GM23338 (cell line): ENCODE measurements around the gene PIMREG. TPM values are rescaled to one million over a fixed set of nuclear protein-coding genes. Genes with fewer than 3 reads are reported as not detected.

Source experiments
- ATAC-seq: fragments of 200-7000 bp; cut with Tn5 transposase; 3 replicates; pipeline ENCODE4 v1.9.1; 2020
- DNase-seq: peaks from one replicate; pipeline ENCODE4 v3.0.0-alpha.2; 2015; ENCODE audit warnings: low spot score
- H2AFZ ChIP-seq: fragments of 200-600 bp; sonication (generic); 2 replicates; pipeline ENCODE4 v1.8.0; 2016; ENCODE audit warnings: antibody characterized with exemption, mild to moderate bottlenecking, moderate library complexity
- H3F3A ChIP-seq: fragments of 200-600 bp; sonication (generic); replicated peaks from 2 replicates; pipeline ENCODE4 v1.8.0; 2017; ENCODE audit warnings: antibody characterized with exemption, mixed run types, low read depth
- H3K27ac ChIP-seq: fragments of 200-600 bp; sonication (generic); 2 replicates; pipeline ENCODE4 v1.6.1; 2016; ENCODE audit warnings: low read depth
- H3K27me3 ChIP-seq: fragments of 200-600 bp; sonication (generic); 2 replicates; pipeline ENCODE4 v1.8.0; 2016; ENCODE audit warnings: mild to moderate bottlenecking, mixed run types, moderate library complexity; ENCODE audit not compliant: insufficient read depth
- H3K36me3 ChIP-seq: fragments of 200-600 bp; sonication (generic); 2 replicates; pipeline ENCODE4 v1.8.0; 2016; ENCODE audit warnings: mild to moderate bottlenecking; ENCODE audit not compliant: insufficient read depth
- H3K4me1 ChIP-seq: fragments of 200-600 bp; sonication (generic); 2 replicates; pipeline ENCODE4 v1.8.0; 2016; ENCODE audit warnings: mild to moderate bottlenecking, moderate library complexity; ENCODE audit not compliant: insufficient read depth
- H3K4me2 ChIP-seq: fragments of 200-600 bp; sonication (generic); 2 replicates; pipeline ENCODE4 v1.7.1; 2017; ENCODE audit warnings: mixed run types
- H3K4me3 ChIP-seq: fragments of 200-600 bp; sonication (generic); 2 replicates; pipeline ENCODE4 v1.6.1; 2016; ENCODE audit warnings: mixed run types
- H3K79me2 ChIP-seq: fragments of 200-600 bp; sonication (generic); replicated peaks from 2 replicates; pipeline ENCODE4 v1.8.0; 2017; ENCODE audit warnings: mild to moderate bottlenecking; ENCODE audit not compliant: insufficient read depth
- H3K9me2 ChIP-seq: fragments of 200-600 bp; sonication (generic); 2 replicates; pipeline ENCODE4 v1.8.0; 2017; ENCODE audit not compliant: insufficient read depth
- H4K20me1 ChIP-seq: fragments of 200-600 bp; sonication (generic); replicated peaks from 2 replicates; pipeline ENCODE4 v1.8.0; 2017; ENCODE audit warnings: mild to moderate bottlenecking; ENCODE audit not compliant: insufficient read depth
- H3K27ac Mint-ChIP-seq: 2 replicates; pipeline ENCODE4 v1.8.0; 2020; ENCODE audit warnings: inconsistent platforms, mild to moderate bottlenecking, moderate library complexity, mixed read lengths
- H3K27me3 Mint-ChIP-seq: 3 replicates; pipeline ENCODE4 v1.8.0; 2022; ENCODE audit warnings: low read depth, mild to moderate bottlenecking, moderate library complexity, mixed read lengths, inconsistent platforms; ENCODE audit not compliant: insufficient read depth, poor library complexity
- H3K36me3 Mint-ChIP-seq: 3 replicates; pipeline ENCODE4 v1.8.0; 2021; ENCODE audit warnings: low read depth, mild to moderate bottlenecking, inconsistent platforms, moderate library complexity, mixed read lengths
- H3K4me1 Mint-ChIP-seq: 3 replicates; pipeline ENCODE4 v1.8.0; 2020; ENCODE audit warnings: mild to moderate bottlenecking, inconsistent platforms, mixed read lengths
- H3K4me3 Mint-ChIP-seq: 3 replicates; pipeline ENCODE4 v1.8.0; 2021; ENCODE audit warnings: moderate library complexity, mild to moderate bottlenecking, inconsistent platforms, mixed read lengths
- H3K9me3 Mint-ChIP-seq: 3 replicates; pipeline ENCODE4 v1.8.0; 2020; ENCODE audit warnings: moderate library complexity, mild to moderate bottlenecking, inconsistent platforms, mixed read lengths
- CREB1 ChIP-seq: fragments of 250-450 bp; sonication (Bioruptor Pico); IDR thresholded peaks from 2 replicates; pipeline ENCODE4 v1.5.0; 2020; ENCODE audit warnings: low read depth, mild to moderate bottlenecking, moderate library complexity
- CTCF ChIP-seq, 2 experiments: fragments of 200-600 bp in 1 of 2; sonication (generic) in 1 of 2; conservative IDR thresholded peaks; 2 replicates each; pipeline versions ENCODE4 v1.5.1 to v1.6.1; 2016 to 2017; ENCODE audit warnings: antibody characterized with exemption in 2 of 2, low read depth in 2 of 2, mild to moderate bottlenecking in 2 of 2, moderate library complexity in 1 of 2
- EZH2phosphoT487 ChIP-seq: fragments of 200-600 bp; sonication (generic); IDR thresholded peaks from one replicate; pipeline ENCODE4 v1.8.1; 2018; ENCODE audit warnings: antibody characterized with exemption; ENCODE audit not compliant: unreplicated experiment
- ZNF462 ChIP-seq: fragments of 250-450 bp; sonication (Bioruptor Pico); IDR thresholded peaks from 2 replicates; pipeline ENCODE4 v1.5.0; 2020; ENCODE audit warnings: mild to moderate bottlenecking, moderate library complexity
- polyA plus RNA-seq: library from polyadenylated mRNA; unstranded; fragments of >200 nt; fragmentation: Nextera tagmentation; extraction: Ambion mirVana; gene quantifications from 2 replicates; pipeline ENCODE4 v1.2.1, GENCODE V29; 2016
- total RNA-seq: library from RNA; depleted of rRNA; stranded (reverse); fragments of >200 nt; shearing (Covaris generic); gene quantifications from 2 replicates; pipeline ENCODE4 v1.2.3, GENCODE V29; 2014

The PIMREG gene
- total and polyA plus RNA-seq, 2 experiments from 2014 or later = 87.8 to 144 TPM

- Histone ChIP-seq H3K27ac (no peak overlapping the region), H4K20me1 (no peaks in the 10 kb centered on the region), H3K4me1 (peaks cover 5% of the 10 kb centered on the region), H3K27me3 (no peaks in the 10 kb centered on the region), H3F3A (no peaks in the 10 kb centered on the region), H3K4me3 (peak overlapping the region; percentile 21; the same call in 1 of the 2 replicates), H3K79me2 (no peaks in the 10 kb centered on the region), H3K9me2 (no peaks in the 10 kb centered on the region), H2AFZ (peak overlapping the region; percentile 84; the same call in 1 of the 2 replicates), H3K4me2 (peak overlapping the region; percentile 14; the same call in 1 of the 2 replicates), H3K36me3 (no peaks in the 10 kb centered on the region)
- peak; percentile 69 for ATAC-seq
- Mint-ChIP-seq H3K27me3 (peaks cover 10% of the 10 kb centered on the region), H3K36me3 (no peaks in the 10 kb centered on the region), H3K9me3 (no peaks in the 10 kb centered on the region), H3K27ac (no peak overlapping the region), H3K4me1 (peaks cover 10% of the 10 kb centered on the region), H3K4me3 (peak overlapping the region; percentile 21; the same call in 1 of the 3 replicates)
- TF ChIP-seq CREB1 = no peak
- TF ChIP-seq ZNF462 (CRISPR knock-in tag) = peak; percentile 95
- peak; percentile 53 to 74 for TF ChIP-seq CTCF (conservative IDR thresholded peaks at IDR 0.05; ENCODE audit: low read depth in 2 of 2)
- TF ChIP-seq EZH2phosphoT487 = no peak
- DNase-seq = peak; percentile 75
Observed at GRCh38 chr17:6420173-6420641, 24.0 kb upstream of the PIMREG start.
